ENCODE results near the gene PTPA.

The PTPA gene

GRCh38 chr9:129138476-129139232 is 27.4 kb downstream of the PTPA start:
- DNase-seq: no peak

GRCh38 chr9:129139233-129139992 is 28.2 kb downstream of the PTPA start:
- peak; percentile 90 for DNase-seq

GRCh38 chr9:129139993-129140396 is 28.8 kb downstream of the PTPA start:
- DNase-seq: peak; percentile 94

GRCh38 chr9:129140397-129141065 is 29.3 kb downstream of the PTPA start:
- DNase-seq: peak; percentile 33

GRCh38 chr9:129141066-129142041 is 30.1 kb downstream of the PTPA start:
- peak; percentile 39 for DNase-seq

- no peak for DNase-seq
These were observed 31.1 kb downstream of the PTPA start for GRCh38 chr9:129142138-129142935.

GRCh38 chr9:129143031-129143927 is 32.1 kb downstream of the PTPA start:
- peak; percentile 79 for DNase-seq

GRCh38 chr9:129145316-129145715 is 34.1 kb downstream of the PTPA start:
- no peak for DNase-seq

GRCh38 chr9:129145841-129146292 is 34.7 kb downstream of the PTPA start:
- DNase-seq: no peak

GRCh38 chr9:129146441-129146941 is 35.3 kb downstream of the PTPA start:
- DNase-seq: no peak

- no peak for DNase-seq
These were observed 37.4 kb downstream of the PTPA start for GRCh38 chr9:129148463-129149204.

- DNase-seq: no peak
These were observed 38.2 kb downstream of the PTPA start for GRCh38 chr9:129149442-129149841.

GRCh38 chr9:129150122-129150521 is 38.9 kb downstream of the PTPA start:
- no peak for DNase-seq

- no peak for DNase-seq
These were observed 39.5 kb downstream of the PTPA start for GRCh38 chr9:129150672-129151211.

GRCh38 chr9:129151469-129151868 is 40.3 kb downstream of the PTPA start:
- no peak for DNase-seq

GRCh38 chr9:129154866-129155477 is 43.8 kb downstream of the PTPA start:
- DNase-seq: no peak

- DNase-seq: no peak
These were observed 44.9 kb downstream of the PTPA start for GRCh38 chr9:129156163-129156562.

GRCh38 chr9:129160712-129161533 is 49.7 kb downstream of the PTPA start:
- no peak for DNase-seq
